Esophagus squamous epithelium (tissue), 4 donors: ENCODE results near the gene STK35.

Source experiments
- CTCF ChIP-seq, 6 experiments: fragments of 450-650 bp in 4 of 6; fragments of 200-600 bp in 2 of 6; sonication (generic) in 2 of 6; IDR thresholded peaks; one replicate each; pipeline ENCODE4 v1.5.1; 2016 to 2019; ENCODE audit warnings: antibody characterized with exemption in 6 of 6, mild to moderate bottlenecking in 4 of 6, moderate library complexity in 4 of 6
- POLR2A ChIP-seq, 4 donors: fragments of 450-650 bp; IDR thresholded peaks; one replicate each; pipeline ENCODE4 v1.6.1; 2017; ENCODE audit warnings: antibody characterized with exemption in 4 of 4, mild to moderate bottlenecking in 4 of 4, moderate library complexity in 3 of 4

GRCh38 chr20:2132461-2132901 is 30.9 kb downstream of the STK35 start:
- TF ChIP-seq CTCF (IDR thresholded peaks at IDR 0.05) (no peak), POLR2A (IDR thresholded peaks at IDR 0.05) (no peak)
